Esophagus squamous epithelium (tissue), 5 donors: ENCODE measurements around the gene TRABD2B. TPM values are rescaled to one million over a fixed set of nuclear protein-coding genes. Genes with fewer than 3 reads are reported as not detected.

Source experiments
- DNase-seq: peaks from one replicate; lab custom pipeline; 2025; lab: John Stamatoyannopoulos, UW
- H3K27ac ChIP-seq, 4 donors: fragments of 200-600 bp; sonication (generic); one replicate each; pipeline ENCODE4 v1.5.1; 2016 to 2019; ENCODE audit warnings: mild to moderate bottlenecking in 1 of 4
- H3K27me3 ChIP-seq, 4 donors: fragments of 200-600 bp; sonication (generic); 1 replicate in 3 of 4; 2 replicates in 1 of 4; pipeline versions ENCODE4 v1.5.1 to v1.6.0; 2017 to 2021; ENCODE audit warnings: antibody characterized with exemption in 1 of 4
- H3K36me3 ChIP-seq, 3 donors: fragments of 200-600 bp; sonication (generic); one replicate each; pipeline ENCODE4 v1.5.1; 2016 to 2019
- H3K4me1 ChIP-seq, 3 donors: fragments of 200-600 bp; sonication (generic); one replicate each; pipeline ENCODE4 v1.5.1; 2017 to 2019
- H3K4me3 ChIP-seq, 4 donors: fragments of 200-600 bp; sonication (generic); 1 replicate in 3 of 4; 2 replicates in 1 of 4; pipeline ENCODE4 v1.5.1; 2016 to 2019; ENCODE audit warnings: mild to moderate bottlenecking in 2 of 4, moderate library complexity in 1 of 4
- H3K9me3 ChIP-seq, 3 donors: fragments of 200-600 bp; sonication (generic); one replicate each; pipeline ENCODE4 v1.5.1; 2016 to 2019
- CTCF ChIP-seq, 6 experiments: fragments of 450-650 bp in 4 of 6; fragments of 200-600 bp in 2 of 6; sonication (generic) in 2 of 6; IDR thresholded peaks; one replicate each; pipeline ENCODE4 v1.5.1; 2016 to 2019; ENCODE audit warnings: antibody characterized with exemption in 6 of 6, mild to moderate bottlenecking in 4 of 6, moderate library complexity in 4 of 6
- POLR2A ChIP-seq, 4 donors: fragments of 450-650 bp; IDR thresholded peaks; one replicate each; pipeline ENCODE4 v1.6.1; 2017; ENCODE audit warnings: antibody characterized with exemption in 4 of 4, mild to moderate bottlenecking in 4 of 4, moderate library complexity in 3 of 4
- WGBS, 2 donors: methylation state at CpG; one replicate each; pipeline ENCODE4 v1.1.5; 2018; 5-methylcytosine and 5-hydroxymethylcytosine counted together
- intact Hi-C: fragments of 100-400 bp; cut with DNase I; formaldehyde crosslinking; loops from one replicate; pipeline ENCODE4 v1.15.0; 2022
- total RNA-seq, 4 donors: library from RNA; depleted of rRNA; stranded (reverse); fragments of >200 nt; gene quantifications; one replicate each; pipeline ENCODE4 v1.1.0, GENCODE V29; 2016
- donor health status: DM: yes; HTN: yes; CAD: no.

The TRABD2B gene
- total RNA-seq, 4 donors from 2014 or later, result 0.26 to 1.7 (median 0.50) TPM

GRCh38 chr1:47720111-47720510 is 277.1 kb downstream of the TRABD2B start:
- 68% methylated on average over 3 of the region's 4 CpGs; no CpG with 5 or more reads in 1 of the 2 donors for WGBS, 2 donors
- H3K4me1 ChIP-seq, result peaks cover under 1 to 16% (median 14%) of the 10 kb centered on the region in 3 donors
- H3K36me3 ChIP-seq, result no peaks in the 10 kb centered on the region
- no peak for DNase-seq
- no peak overlapping the region for H3K27ac ChIP-seq
- no peaks in the 10 kb centered on the region for H3K9me3 ChIP-seq
- no peak overlapping the region for H3K4me3 ChIP-seq
- H3K27me3 ChIP-seq, result peaks cover under 1 to 89% (median 6%) of the 10 kb centered on the region in 4 donors
- TF ChIP-seq CTCF (IDR thresholded peaks at IDR 0.05) (no peak), POLR2A (IDR thresholded peaks at IDR 0.05) (no peak)
- intact Hi-C loops, result loop anchor here (5.0 kb wide), 1 partner anchor 283 kb away; the partner anchor contains the start of gene FOXD2

GRCh38 chr1:47717341-47717740 is 279.8 kb downstream of the TRABD2B start:
- Histone ChIP-seq H3K27me3 (peaks cover 0 to 89% (median 0%) of the 10 kb centered on the region in 4 donors), H3K36me3 (no peaks in the 10 kb centered on the region), H3K4me1 (no peaks in the 10 kb centered on the region), H3K9me3 (no peaks in the 10 kb centered on the region), H3K27ac (no peak overlapping the region), H3K4me3 (no peak overlapping the region)
- intact Hi-C loops, result loop anchor here (10.0 kb wide), 2 partner anchors 183 to 533 kb away; no protein-coding TSS in a partner anchor
- TF ChIP-seq CTCF (IDR thresholded peaks at IDR 0.05) (no peak), POLR2A (IDR thresholded peaks at IDR 0.05) (no peak)
- no peak for DNase-seq

- no peak for DNase-seq
- intact Hi-C loops, result loop anchor here (10.0 kb wide), 2 partner anchors 179 to 529 kb away; no protein-coding TSS in a partner anchor
- Histone ChIP-seq H3K36me3 (no peaks in the 10 kb centered on the region), H3K4me3 (no peak overlapping the region), H3K27me3 (peaks cover 7 to 94% (median 18%) of the 10 kb centered on the region in 4 donors), H3K4me1 (peaks cover 11 to 19% (median 13%) of the 10 kb centered on the region in 3 donors), H3K27ac (no peak overlapping the region), H3K9me3 (no peaks in the 10 kb centered on the region)
- no peak for TF ChIP-seq CTCF (IDR thresholded peaks at IDR 0.05)
- no peak for TF ChIP-seq POLR2A (IDR thresholded peaks at IDR 0.05)
- 78 to 88% methylated on average over 4 of the region's 4 CpGs for WGBS, 2 donors
Measured at GRCh38 chr1:47713975-47714767, 283.0 kb downstream of the TRABD2B start.

GRCh38 chr1:47713333-47713953 is 283.7 kb downstream of the TRABD2B start:
- DNase-seq, result no peak

GRCh38 chr1:47712596-47713299 is 284.4 kb downstream of the TRABD2B start:
- Histone ChIP-seq H3K27me3 (peaks cover 14 to 100% (median 31%) of the 10 kb centered on the region in 4 donors), H3K36me3 (no peaks in the 10 kb centered on the region), H3K4me1 (peaks cover 19 to 33% (median 20%) of the 10 kb centered on the region in 3 donors), H3K9me3 (no peaks in the 10 kb centered on the region), H3K27ac (no peak overlapping the region), H3K4me3 (no peak overlapping the region)
- 67 to 80% methylated on average over 15 to 16 of the region's 16 CpGs for whole genome bisulfite sequencing, 2 donors
- no peak for DNase-seq
- intact Hi-C loops, result loop anchor here (10.0 kb wide), 2 partner anchors 178 to 528 kb away; no protein-coding TSS in a partner anchor
- TF ChIP-seq POLR2A (IDR thresholded peaks at IDR 0.05) (no peak), CTCF (IDR thresholded peaks at IDR 0.05) (no peak)

More at GRCh38 chr1:47713333-47713953, 283.7 kb downstream of the TRABD2B start:
- TF ChIP-seq POLR2A (IDR thresholded peaks at IDR 0.05), result no peak
- H3K4me3 ChIP-seq, result no peak overlapping the region
- no peaks in the 10 kb centered on the region for H3K9me3 ChIP-seq
- H3K36me3 ChIP-seq, result no peaks in the 10 kb centered on the region
- intact Hi-C loops, result loop anchor here (10.0 kb wide), 2 partner anchors 179 to 529 kb away; no protein-coding TSS in a partner anchor
- H3K27me3 ChIP-seq, result peaks cover 14 to 100% (median 25%) of the 10 kb centered on the region in 4 donors
- H3K27ac ChIP-seq, result no peak overlapping the region
- 77 to 78% methylated on average over 7 to 9 of the region's 9 CpGs for WGBS, 2 donors
- peaks cover 18 to 26% (median 20%) of the 10 kb centered on the region in 3 donors for H3K4me1 ChIP-seq
